Keratinocyte (primary cell): ENCODE data around the gene BIK. TPM values are rescaled to one million over a fixed set of nuclear protein-coding genes. Genes with fewer than 3 reads are reported as not detected.

Experiments used
- DNase-seq: peaks from one replicate; pipeline ENCODE4 v3.0.0-alpha.2; 2011; ENCODE audit warnings: low read depth, missing footprints, low spot score
- FAIRE-seq: peaks from 2 replicates; lab custom pipeline; 2011; peaks lifted over from hg19 to GRCh38; lab: Jason Lieb, UNC
- H2AFZ ChIP-seq: 2 replicates; pipeline ENCODE4 v1.6.0; 2012; ENCODE audit warnings: low read length, control low read depth, inconsistent platforms; ENCODE audit not compliant: control insufficient read depth
- H3K27ac ChIP-seq: 2 replicates; pipeline ENCODE4 v1.5.1; 2011; ENCODE audit warnings: low read length; ENCODE audit not compliant: control insufficient read depth, insufficient read depth
- H3K27me3 ChIP-seq: 3 replicates; pipeline ENCODE4 v1.6.0; 2011; ENCODE audit warnings: low read length; ENCODE audit not compliant: control insufficient read depth, insufficient read depth; ENCODE audit errors: extremely low read depth
- H3K36me3 ChIP-seq, 2 experiments: 2 replicates in 1 of 2; 3 replicates in 1 of 2; pipeline ENCODE4 v1.5.1; 2011; ENCODE audit warnings: low read length in 2 of 2, mild to moderate bottlenecking in 1 of 2; ENCODE audit not compliant: control insufficient read depth in 2 of 2, insufficient read depth in 2 of 2; ENCODE audit errors: extremely low read depth in 1 of 2
- H3K4me1 ChIP-seq: 3 replicates; pipeline ENCODE4 v1.5.1; 2011; ENCODE audit warnings: low read length; ENCODE audit not compliant: control insufficient read depth, insufficient read depth; ENCODE audit errors: extremely low read depth
- H3K4me2 ChIP-seq: 3 replicates; pipeline ENCODE4 v1.6.0; 2011; ENCODE audit warnings: low read depth, low read length; ENCODE audit not compliant: control insufficient read depth, insufficient read depth; ENCODE audit errors: extremely low read depth
- H3K4me3 ChIP-seq, 3 experiments: fragments of 200-600 bp in 1 of 3; sonication (generic) in 1 of 3; 2 replicates in 2 of 3; 3 replicates in 1 of 3; pipeline ENCODE4 v1.5.1; 2011 to 2016; ENCODE audit warnings: low read length in 3 of 3, mild to moderate bottlenecking in 3 of 3, control low read depth in 2 of 3, inconsistent platforms in 1 of 3, low read depth in 1 of 3, mixed read lengths in 1 of 3, mixed run types in 1 of 3, moderate library complexity in 1 of 3; ENCODE audit not compliant: control insufficient read depth in 2 of 3, insufficient read depth in 2 of 3; ENCODE audit errors: extremely low read depth in 1 of 3
- H3K79me2 ChIP-seq: 2 replicates; pipeline ENCODE4 v1.6.0; 2012; ENCODE audit warnings: low read length; ENCODE audit not compliant: control insufficient read depth, insufficient read depth
- H3K9ac ChIP-seq: 3 replicates; pipeline ENCODE4 v1.6.0; 2011; ENCODE audit warnings: low read length; ENCODE audit not compliant: control insufficient read depth, insufficient read depth; ENCODE audit errors: extremely low read depth
- H3K9me1 ChIP-seq: 3 replicates; pipeline ENCODE4 v1.6.0; 2011; ENCODE audit warnings: low read length; ENCODE audit not compliant: control insufficient read depth, insufficient read depth; ENCODE audit errors: extremely low read depth
- H3K9me3 ChIP-seq: 2 replicates; pipeline ENCODE4 v1.5.1; 2012; ENCODE audit warnings: low read depth, low read length; ENCODE audit not compliant: control insufficient read depth
- H4K20me1 ChIP-seq: 3 replicates; pipeline ENCODE4 v1.6.0; 2011; ENCODE audit warnings: low read length; ENCODE audit not compliant: control insufficient read depth, insufficient read depth; ENCODE audit errors: extremely low read depth
- EZH2 ChIP-seq: IDR thresholded peaks from one replicate; pipeline ENCODE4 v1.6.1; 2012; ENCODE audit warnings: inconsistent platforms, mild to moderate bottlenecking, low read length, moderate library complexity
- dilution Hi-C: fragments of 300-500 bp; cut with MboI; formaldehyde crosslinking; loops from one replicate; pipeline ENCODE4 v1.7.0; 2020; ENCODE audit warnings: low sequenced_read_pairs; ENCODE audit not compliant: extremely low pct_ligation_motif_present
- polyA plus RNA-seq, 5 experiments: library from polyadenylated mRNA; depleted of rRNA in 3 of 5; stranded (reverse) in 3 of 5; stranded (forward) in 1 of 5; unstranded in 1 of 5; fragments of >200 nt; gene quantifications; 1 replicate in 1 of 5; 2 replicates in 3 of 5; 3 replicates in 1 of 5; pipeline versions ENCODE4 v1.2.1 to v1.2.3, GENCODE V29; 2011 to 2012; ENCODE audit warnings: missing spikeins in 2 of 5, low read depth in 1 of 5, low replicate concordance in 1 of 5
- TF ChIP-seq, protein P1 (sequence below), 3 experiments: IDR thresholded peaks in 1 of 3; conservative IDR thresholded peaks in 1 of 3; optimal IDR thresholded peaks in 1 of 3; 2 replicates in 2 of 3; 3 replicates in 1 of 3; pipeline versions ENCODE3 to v1.5.1; 2011; ENCODE audit warnings: low read length in 3 of 3, mild to moderate bottlenecking in 3 of 3, moderate library complexity in 2 of 3, control low read depth in 1 of 3, inconsistent platforms in 1 of 3; ENCODE audit not compliant: insufficient read depth in 2 of 3; ENCODE audit errors: extremely low read depth in 1 of 3

Gene BIK
- polyA plus RNA-seq, 1 donor (not counting 4 experiments of a cell fraction or from before 2014, with no cell fraction given), result 4.4 TPM

- no peaks in the 10 kb centered on the region for H3K79me2 ChIP-seq
- dilution Hi-C loops, result no loop called here
- H3K4me3 ChIP-seq, result no peak overlapping the region
- no peaks in the 10 kb centered on the region for H4K20me1 ChIP-seq
- TF ChIP-seq, protein P1, sequence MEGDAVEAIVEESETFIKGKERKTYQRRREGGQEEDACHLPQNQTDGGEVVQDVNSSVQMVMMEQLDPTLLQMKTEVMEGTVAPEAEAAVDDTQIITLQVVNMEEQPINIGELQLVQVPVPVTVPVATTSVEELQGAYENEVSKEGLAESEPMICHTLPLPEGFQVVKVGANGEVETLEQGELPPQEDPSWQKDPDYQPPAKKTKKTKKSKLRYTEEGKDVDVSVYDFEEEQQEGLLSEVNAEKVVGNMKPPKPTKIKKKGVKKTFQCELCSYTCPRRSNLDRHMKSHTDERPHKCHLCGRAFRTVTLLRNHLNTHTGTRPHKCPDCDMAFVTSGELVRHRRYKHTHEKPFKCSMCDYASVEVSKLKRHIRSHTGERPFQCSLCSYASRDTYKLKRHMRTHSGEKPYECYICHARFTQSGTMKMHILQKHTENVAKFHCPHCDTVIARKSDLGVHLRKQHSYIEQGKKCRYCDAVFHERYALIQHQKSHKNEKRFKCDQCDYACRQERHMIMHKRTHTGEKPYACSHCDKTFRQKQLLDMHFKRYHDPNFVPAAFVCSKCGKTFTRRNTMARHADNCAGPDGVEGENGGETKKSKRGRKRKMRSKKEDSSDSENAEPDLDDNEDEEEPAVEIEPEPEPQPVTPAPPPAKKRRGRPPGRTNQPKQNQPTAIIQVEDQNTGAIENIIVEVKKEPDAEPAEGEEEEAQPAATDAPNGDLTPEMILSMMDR (optimal IDR thresholded peaks at IDR 0.05 in 1 of 3, IDR thresholded peaks at IDR 0.05 in 1 of 3, conservative IDR thresholded peaks at IDR 0.05 in 1 of 3; ENCODE audit: extremely low read depth in 1 of 3, insufficient read depth in 2 of 3, low read length in 3 of 3), result no peak
- H3K4me2 ChIP-seq, result no peak overlapping the region
- H3K27ac ChIP-seq, result no peak overlapping the region
- H3K27me3 ChIP-seq, result no peaks in the 10 kb centered on the region
- H2AFZ ChIP-seq, result no peak overlapping the region
- DNase-seq (no peak), FAIRE-seq (no peak)
- no peaks in the 10 kb centered on the region for H3K4me1 ChIP-seq
- peaks cover 36 to 43% of the 10 kb centered on the region in 2 experiments for H3K36me3 ChIP-seq
- H3K9me1 ChIP-seq, result no peaks in the 10 kb centered on the region
- H3K9ac ChIP-seq, result no peak overlapping the region
- no peaks in the 10 kb centered on the region for H3K9me3 ChIP-seq
Observed at GRCh38 chr22:43134553-43134952, 24.0 kb downstream of the BIK start.

GRCh38 chr22:43135565-43135964 lies 25.0 kb downstream of the BIK start:
- Histone ChIP-seq H3K4me3 (no peak overlapping the region), H3K27me3 (no peaks in the 10 kb centered on the region), H3K36me3 (peaks cover 39 to 46% of the 10 kb centered on the region in 2 experiments), H3K4me1 (no peaks in the 10 kb centered on the region), H3K79me2 (peaks cover 6% of the 10 kb centered on the region), H3K4me2 (no peak overlapping the region), H4K20me1 (no peaks in the 10 kb centered on the region), H3K9me1 (no peaks in the 10 kb centered on the region), H2AFZ (no peak overlapping the region), H3K9ac (no peak overlapping the region), H3K9me3 (no peaks in the 10 kb centered on the region), H3K27ac (no peak overlapping the region)
- dilution Hi-C loops, result no loop called here
- FAIRE-seq, result no peak
- DNase-seq, result no peak
- TF ChIP-seq, protein P1 (optimal IDR thresholded peaks at IDR 0.05 in 1 of 3, IDR thresholded peaks at IDR 0.05 in 1 of 3, conservative IDR thresholded peaks at IDR 0.05 in 1 of 3; ENCODE audit: extremely low read depth in 1 of 3, insufficient read depth in 2 of 3, low read length in 3 of 3), result no peak
- TF ChIP-seq EZH2, result no peak
